ENCODE results near the gene NPPC.
A peak's percentile ranks its signal among the peaks of the same experiment; 100 is the strongest.

NPPC gene

DNA sequence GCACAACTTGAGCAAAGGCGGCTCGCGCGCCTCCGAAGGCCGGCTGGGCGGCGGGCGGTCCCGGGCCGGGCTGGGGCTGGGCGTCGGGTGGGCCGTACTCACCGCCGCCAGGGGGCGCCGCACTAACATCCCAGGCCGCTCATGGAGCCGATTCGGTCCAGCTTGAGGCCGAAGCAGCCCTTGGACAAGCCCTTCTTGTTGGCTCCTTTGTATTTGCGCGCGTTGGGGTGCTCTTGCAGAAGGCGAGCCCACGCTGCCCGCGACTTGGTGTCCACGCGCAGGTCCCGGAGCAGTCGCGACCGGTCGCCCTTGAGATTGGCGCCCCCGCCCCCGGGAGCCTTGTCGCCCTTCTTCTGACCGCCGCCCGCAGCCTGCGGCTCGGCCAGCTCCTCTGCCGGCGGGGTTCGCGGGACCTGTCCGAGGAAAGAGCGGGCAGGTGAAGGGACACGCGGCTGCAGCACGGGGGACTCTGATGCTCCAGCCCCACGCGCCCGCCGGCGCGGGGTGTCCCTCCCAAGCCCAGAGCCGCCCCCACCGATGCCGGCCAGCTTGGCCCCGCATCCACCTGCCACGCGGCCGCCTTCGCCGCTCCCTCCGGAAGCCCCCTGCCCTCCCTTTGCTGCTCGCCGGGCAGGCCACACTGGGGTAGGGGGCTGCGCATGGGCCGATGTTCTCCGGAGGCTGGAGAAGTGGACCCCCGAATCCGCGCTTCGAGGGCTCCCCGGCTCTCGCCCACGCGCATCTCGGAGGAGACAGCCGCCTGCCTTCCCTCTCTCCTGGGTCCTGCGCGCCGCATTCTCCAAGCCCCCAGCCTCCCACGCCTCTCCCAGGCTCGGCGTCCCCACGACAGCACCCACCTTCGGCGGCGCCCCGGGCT lies 655 bp downstream of the NPPC start:
- DNase-seq (ENCODE audit: insufficient read length, low spot score) (peak; percentile 84), FAIRE-seq (no peak)
- TF ChIP-seq, protein P1, sequence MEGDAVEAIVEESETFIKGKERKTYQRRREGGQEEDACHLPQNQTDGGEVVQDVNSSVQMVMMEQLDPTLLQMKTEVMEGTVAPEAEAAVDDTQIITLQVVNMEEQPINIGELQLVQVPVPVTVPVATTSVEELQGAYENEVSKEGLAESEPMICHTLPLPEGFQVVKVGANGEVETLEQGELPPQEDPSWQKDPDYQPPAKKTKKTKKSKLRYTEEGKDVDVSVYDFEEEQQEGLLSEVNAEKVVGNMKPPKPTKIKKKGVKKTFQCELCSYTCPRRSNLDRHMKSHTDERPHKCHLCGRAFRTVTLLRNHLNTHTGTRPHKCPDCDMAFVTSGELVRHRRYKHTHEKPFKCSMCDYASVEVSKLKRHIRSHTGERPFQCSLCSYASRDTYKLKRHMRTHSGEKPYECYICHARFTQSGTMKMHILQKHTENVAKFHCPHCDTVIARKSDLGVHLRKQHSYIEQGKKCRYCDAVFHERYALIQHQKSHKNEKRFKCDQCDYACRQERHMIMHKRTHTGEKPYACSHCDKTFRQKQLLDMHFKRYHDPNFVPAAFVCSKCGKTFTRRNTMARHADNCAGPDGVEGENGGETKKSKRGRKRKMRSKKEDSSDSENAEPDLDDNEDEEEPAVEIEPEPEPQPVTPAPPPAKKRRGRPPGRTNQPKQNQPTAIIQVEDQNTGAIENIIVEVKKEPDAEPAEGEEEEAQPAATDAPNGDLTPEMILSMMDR (IDR thresholded peaks at IDR 0.05; ENCODE audit: insufficient read depth, missing control alignments), result peak; percentile 83

DNA sequence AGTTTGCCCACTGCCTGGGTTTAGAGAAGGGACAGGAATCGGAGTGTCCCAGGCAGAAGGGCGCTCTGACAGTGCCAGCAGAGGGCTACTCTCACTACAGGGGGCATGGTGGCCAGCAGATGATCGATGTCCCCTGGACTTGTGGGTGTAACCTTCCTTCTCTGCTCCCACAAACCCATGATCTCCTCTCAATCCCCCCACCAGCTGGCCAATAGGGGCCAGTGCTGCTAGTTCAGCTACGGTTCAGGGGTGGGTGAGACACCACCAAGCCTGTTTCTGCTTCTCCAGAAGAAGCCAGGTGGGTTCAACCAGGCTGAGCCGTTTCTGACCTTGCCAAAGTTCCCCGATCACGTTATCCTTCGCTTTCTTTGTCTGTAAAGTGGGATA lies 1.3 kb downstream of the NPPC start:
- DNase-seq (ENCODE audit: insufficient read length, low spot score) (no peak), FAIRE-seq (no peak)
- TF ChIP-seq, protein P1 (IDR thresholded peaks at IDR 0.05; ENCODE audit: insufficient read depth, missing control alignments), result no peak

DNA sequence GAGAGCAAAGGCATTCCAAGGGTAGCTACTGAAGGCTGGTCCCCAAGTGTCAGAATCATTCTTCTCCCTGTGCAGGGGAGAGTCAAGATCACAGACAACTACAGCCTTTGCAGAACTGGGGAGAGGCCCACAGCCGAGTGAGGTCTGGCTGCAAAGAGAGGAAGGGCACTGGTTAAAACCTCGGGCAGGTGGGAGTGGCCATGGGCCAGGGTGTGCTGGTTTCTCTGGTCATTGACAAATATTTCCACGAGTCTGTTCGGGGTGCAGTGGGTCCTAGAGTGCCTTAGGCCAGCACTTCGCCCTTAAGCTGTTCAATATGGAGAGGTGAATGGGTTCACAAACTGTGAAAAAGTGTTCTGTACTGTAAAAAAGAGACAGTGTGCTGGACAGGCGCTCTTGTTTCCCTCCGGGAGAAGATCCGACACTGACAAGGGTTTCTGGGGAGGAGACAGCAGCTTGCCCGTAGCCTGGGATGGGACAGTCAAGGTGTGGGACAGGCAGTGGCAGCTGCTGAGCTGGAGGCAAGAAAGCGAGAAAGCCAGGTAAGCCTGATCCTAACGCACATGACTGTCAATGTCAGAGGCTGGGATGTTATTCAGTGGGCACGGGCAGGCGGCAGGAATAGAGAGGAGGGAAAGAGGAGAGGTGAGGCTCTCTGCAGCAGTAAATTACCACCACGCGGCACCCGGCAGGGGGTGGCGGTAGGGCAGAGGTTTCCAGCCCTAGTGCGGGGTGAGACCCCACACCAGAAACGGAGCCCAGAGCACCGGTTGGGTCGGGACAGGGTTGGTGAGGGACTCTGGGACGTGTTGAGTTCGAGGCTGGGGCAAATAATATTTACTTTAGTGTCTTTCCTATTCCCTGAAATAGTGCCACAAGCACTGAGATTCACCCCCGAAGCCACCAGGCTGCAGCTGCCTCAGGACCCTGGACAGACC lies 2.0 kb downstream of the NPPC start:
- FAIRE-seq (no peak), DNase-seq (ENCODE audit: insufficient read length, low spot score) (no peak)
- TF ChIP-seq, protein P1 (IDR thresholded peaks at IDR 0.05; ENCODE audit: insufficient read depth, missing control alignments), result no peak

DNA sequence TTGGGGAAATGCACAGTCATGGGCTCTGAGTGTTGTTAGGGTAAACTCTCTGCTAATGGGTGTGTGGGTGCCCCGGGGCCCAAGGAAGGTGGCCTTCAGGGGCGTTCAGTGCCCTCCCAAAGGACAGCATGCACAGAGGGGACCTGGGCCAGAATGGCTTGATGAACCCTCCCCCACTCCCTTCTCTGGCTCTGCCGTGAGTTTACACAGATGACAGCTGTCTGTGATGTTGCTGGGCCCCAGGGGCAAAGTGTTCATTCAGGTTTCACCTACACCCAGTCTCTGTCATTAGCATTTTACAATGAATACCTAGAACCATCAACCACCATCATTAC lies 3.2 kb downstream of the NPPC start:
- FAIRE-seq (no peak), DNase-seq (ENCODE audit: insufficient read length, low spot score) (no peak)
- TF ChIP-seq, protein P1 (IDR thresholded peaks at IDR 0.05; ENCODE audit: insufficient read depth, missing control alignments), result no peak

DNA sequence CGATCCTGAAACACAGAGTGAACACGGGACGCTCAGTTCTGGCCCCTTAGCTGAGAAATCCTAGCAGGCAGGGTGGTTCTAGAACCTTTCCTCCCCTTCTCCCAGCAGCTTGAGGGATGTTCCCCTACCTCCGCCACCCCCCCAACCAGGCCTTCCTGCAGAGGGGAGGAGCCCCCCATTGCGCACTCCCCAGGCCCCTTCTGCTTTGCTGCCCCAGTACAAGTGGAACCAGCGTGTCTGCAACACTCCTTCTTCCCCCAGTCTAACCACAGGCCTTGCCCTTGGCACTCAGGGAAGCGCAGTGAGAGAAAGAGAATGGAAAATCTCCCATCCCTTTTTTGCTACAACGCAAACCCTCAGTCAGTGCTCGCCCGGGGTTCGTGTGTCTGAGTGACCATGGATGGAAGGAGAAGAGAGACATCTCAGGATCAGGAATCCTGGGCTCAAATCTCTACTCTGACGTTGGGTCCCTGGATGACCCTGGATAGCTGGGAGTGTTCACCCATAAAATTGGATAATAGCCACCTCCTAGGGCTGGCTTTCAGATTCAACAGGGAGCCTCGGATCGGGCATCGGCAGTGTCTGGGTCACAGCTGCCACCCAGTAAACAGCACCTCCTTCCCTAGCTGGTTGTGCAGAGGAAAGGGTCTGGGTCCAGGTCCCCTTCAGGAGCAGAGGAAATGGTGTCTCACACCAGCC lies 3.7 kb downstream of the NPPC start:
- DNase-seq (ENCODE audit: insufficient read length, low spot score), result peak; percentile 7
- TF ChIP-seq, protein P1 (IDR thresholded peaks at IDR 0.05; ENCODE audit: insufficient read depth, missing control alignments), result no peak
- FAIRE-seq, result no peak

DNA sequence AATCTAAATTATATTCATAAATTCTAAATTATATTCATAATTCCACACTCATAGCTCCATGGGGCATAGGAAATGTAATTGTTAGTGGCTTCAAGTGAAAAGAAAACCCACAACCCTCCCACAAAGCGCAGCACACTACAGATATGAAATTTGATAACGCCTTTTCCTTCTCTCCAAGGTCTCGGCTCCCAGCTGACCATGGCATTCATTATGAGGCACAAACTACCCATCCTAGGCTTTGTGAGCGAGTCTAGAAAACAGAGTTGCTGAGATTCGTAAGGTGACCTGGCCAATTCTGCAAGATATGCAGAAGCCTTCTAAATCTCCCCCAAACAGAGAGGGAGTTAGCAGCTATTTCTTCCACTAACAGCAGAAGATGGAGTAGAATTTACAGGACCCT lies 5.4 kb downstream of the NPPC start:
- TF ChIP-seq, protein P1 (IDR thresholded peaks at IDR 0.05; ENCODE audit: insufficient read depth, missing control alignments), result no peak
- DNase-seq (ENCODE audit: insufficient read length, low spot score) (peak; percentile 7), FAIRE-seq (no peak)

Data from D721Med (cell line).